Activated T-cell treated with anti-CD3 and anti-CD28 coated beads for 4 hours (primary cell): Measurements from ENCODE around the gene HECTD3.
"Not testable (repeated sequence)": the region's sequence is repeated elsewhere in the genome, so short reads cannot be mapped to it uniquely, and the experiment has no call there.

Experiments used
- DNase-seq: peaks from one replicate; pipeline ENCODE4 v3.0.0-alpha.2; 2020

The HECTD3 gene

GRCh38 chr1:44985747-44986359 lies 25.3 kb downstream of the HECTD3 start:
- no peak for DNase-seq

DNA sequence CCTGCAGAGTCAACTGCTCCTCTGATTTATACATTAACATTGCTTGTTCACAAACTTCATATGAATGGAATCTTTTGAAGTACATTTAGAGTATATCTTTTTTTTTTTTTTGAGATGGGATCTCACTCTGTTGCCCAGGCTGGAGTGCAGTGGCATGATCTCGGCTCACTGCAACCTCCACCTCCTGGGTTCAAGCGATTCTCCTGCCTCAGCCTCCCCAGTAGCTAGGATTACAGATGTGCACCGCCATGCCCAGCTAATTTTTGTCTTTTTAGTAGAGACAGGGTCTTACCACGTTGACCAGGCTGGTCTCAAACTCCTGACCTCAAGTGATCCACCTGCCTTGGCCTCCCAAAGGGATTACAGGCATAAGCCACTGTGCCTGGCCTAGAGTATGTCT lies 33.8 kb downstream of the HECTD3 start:
- not testable (repeated sequence) for DNase-seq

- no peak for DNase-seq
Measured at GRCh38 chr1:44976252-44976651, 34.9 kb downstream of the HECTD3 start.

DNA sequence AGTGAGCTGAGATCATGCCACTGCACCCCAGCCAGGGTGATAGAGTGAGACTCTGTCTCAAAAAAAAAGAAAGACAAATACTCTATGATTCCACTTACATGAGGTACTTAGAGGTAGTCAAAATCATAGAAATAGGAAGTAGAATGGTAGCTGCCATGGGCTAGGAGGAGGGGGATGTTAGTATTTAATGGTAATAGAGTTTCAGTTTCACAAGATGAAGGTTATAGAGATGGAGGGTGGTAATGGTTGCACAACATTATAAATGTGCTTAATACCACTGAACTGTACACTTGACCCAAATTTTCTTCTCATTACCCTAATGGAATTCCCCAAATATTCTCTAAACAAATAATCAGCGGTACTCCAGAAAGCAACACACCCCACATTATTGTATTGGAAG lies 37.5 kb downstream of the HECTD3 start:
- DNase-seq = no peak

GRCh38 chr1:44970317-44970716 lies 40.8 kb downstream of the HECTD3 start:
- no peak for DNase-seq

DNA sequence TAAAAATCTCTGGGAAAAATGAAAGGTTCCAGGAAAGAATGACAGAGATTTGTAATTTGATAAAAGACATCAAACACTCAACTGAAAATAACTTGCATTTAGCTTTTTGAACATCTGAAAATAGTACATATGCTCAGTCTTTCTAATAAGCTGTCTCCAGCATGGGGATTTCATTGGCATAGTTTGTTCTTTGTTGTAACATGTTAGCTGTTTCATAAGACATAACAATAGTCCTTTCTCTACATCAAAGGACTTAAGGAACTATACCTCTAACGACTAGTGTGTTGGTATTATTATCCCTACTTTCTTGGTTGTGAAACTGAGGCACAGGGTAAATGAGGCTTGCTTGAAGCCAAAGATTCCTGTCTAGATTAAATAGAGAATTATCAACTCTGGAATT lies 46.7 kb downstream of the HECTD3 start:
- no peak for DNase-seq

GRCh38 chr1:44962729-44963128 lies 48.4 kb downstream of the HECTD3 start:
- no peak for DNase-seq

GRCh38 chr1:44962022-44962421 lies 49.1 kb downstream of the HECTD3 start:
- not testable (repeated sequence) for DNase-seq

GRCh38 chr1:44957566-44957965 lies 53.6 kb downstream of the HECTD3 start:
- DNase-seq = not testable (repeated sequence)

DNA sequence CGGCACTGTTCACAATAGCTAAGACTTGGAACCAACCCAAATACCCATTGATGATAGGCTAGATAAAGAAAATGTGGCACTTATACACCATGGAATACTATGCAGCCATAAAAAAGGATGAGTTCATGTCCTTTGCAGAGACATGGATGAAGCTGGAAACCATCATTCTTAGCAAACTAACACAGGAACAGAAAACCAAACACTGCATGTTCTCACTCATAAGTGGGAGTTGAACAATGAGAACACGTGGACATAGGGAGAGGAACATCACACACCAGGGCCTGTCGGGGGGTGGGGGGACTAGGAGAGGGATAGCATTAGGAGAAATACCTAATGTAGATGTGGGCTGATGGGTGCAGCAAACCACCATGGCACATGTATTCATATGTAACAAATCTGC lies 55.0 kb downstream of the HECTD3 start:
- not testable (repeated sequence) for DNase-seq
